CD4-positive, alpha-beta T cell (primary cell): ENCODE measurements around the gene HPRT1. TPM values are rescaled to one million over a fixed set of nuclear protein-coding genes. Genes with fewer than 3 reads are reported as not detected.

Source experiments
- ATAC-seq: fragments of 200-7000 bp; cut with Tn5 transposase; one replicate; pipeline ENCODE4 v1.10.0; 2022; ENCODE audit warnings: mild to moderate bottlenecking; ENCODE audit not compliant: poor library complexity
- CTCF ChIA-PET: fragments of 350-600 bp; sonication (Branson Sonifier 250); formaldehyde crosslinking; loops from one replicate; lab custom pipeline; 2021; ENCODE audit warnings: antibody characterized with exemption, inconsistent platforms; lab: Charles Lee
- POLR2A ChIA-PET: fragments of 350-600 bp; sonication (Branson Sonifier 250); formaldehyde crosslinking; loops from one replicate; lab custom pipeline; 2021; ENCODE audit warnings: antibody characterized with exemption, inconsistent platforms; lab: Charles Lee
- DNase-seq, 14 experiments: peaks; one replicate each; pipeline ENCODE4 v3.0.0-alpha.2; 2013 to 2020; ENCODE audit warnings: mixed read lengths in 2 of 14
- H3K27ac ChIP-seq, 2 donors: one replicate each; pipeline versions ENCODE4 v1.5.1 to v1.7.0; 2013; ENCODE audit warnings: low read length in 2 of 2, low read depth in 1 of 2, mild to moderate bottlenecking in 1 of 2
- H3K27me3 ChIP-seq, 2 experiments: 1 replicate in 1 of 2; 2 replicates in 1 of 2; pipeline versions ENCODE4 v1.6.1 to v1.7.0; 2013; ENCODE audit warnings: low read length in 2 of 2, control low read depth in 1 of 2, mild to moderate bottlenecking in 1 of 2, moderate library complexity in 1 of 2; ENCODE audit not compliant: insufficient read depth in 2 of 2, control insufficient read depth in 1 of 2
- H3K36me3 ChIP-seq: one replicate; pipeline ENCODE4 v1.6.1; 2013; ENCODE audit warnings: low read length, control low read depth; ENCODE audit not compliant: insufficient read depth
- H3K4me1 ChIP-seq: one replicate; pipeline ENCODE4 v1.6.1; 2013; ENCODE audit warnings: low read length, control low read depth; ENCODE audit not compliant: insufficient read depth
- H3K4me3 ChIP-seq: one replicate; pipeline ENCODE4 v1.5.1; 2013; ENCODE audit warnings: mild to moderate bottlenecking, low read length, moderate library complexity
- H3K9me3 ChIP-seq, 2 experiments: 1 replicate in 1 of 2; 2 replicates in 1 of 2; pipeline versions ENCODE4 v1.6.1 to v1.7.0; 2013; ENCODE audit warnings: low read length in 2 of 2, mild to moderate bottlenecking in 2 of 2, control low read depth in 1 of 2, moderate library complexity in 1 of 2; ENCODE audit not compliant: control insufficient read depth in 1 of 2, insufficient read depth in 1 of 2
- H3K27ac Mint-ChIP-seq: one replicate; pipeline ENCODE4 v1.8.0; 2020; ENCODE audit warnings: mixed read lengths
- H3K27me3 Mint-ChIP-seq: one replicate; pipeline ENCODE4 v1.8.0; 2021; ENCODE audit warnings: mixed read lengths
- H3K36me3 Mint-ChIP-seq: one replicate; pipeline ENCODE4 v1.8.0; 2021; ENCODE audit warnings: low read depth, mixed read lengths
- H3K4me1 Mint-ChIP-seq: one replicate; pipeline ENCODE4 v1.8.0; 2021; ENCODE audit warnings: low read depth, mixed read lengths
- H3K4me3 Mint-ChIP-seq: one replicate; pipeline ENCODE4 v1.8.0; 2020; ENCODE audit warnings: mild to moderate bottlenecking, mixed read lengths
- H3K9me3 Mint-ChIP-seq: one replicate; pipeline ENCODE4 v1.8.0; 2020; ENCODE audit warnings: mixed read lengths
- CTCF ChIP-seq: fragments of 200-600 bp; IDR thresholded peaks from one replicate; pipeline ENCODE4 v1.8.0; 2022; ENCODE audit warnings: antibody characterized with exemption, mild to moderate bottlenecking
- intact Hi-C, 2 experiments: fragments of 100-400 bp; cut with DNase I in 1 of 2; cut with micrococcal nuclease in 1 of 2; formaldehyde crosslinking; loops; one replicate each; pipeline versions ENCODE4 v1.15.1 to v1.9.0; 2023 to 2025; cut with DNase I, micrococcal nuclease
- total RNA-seq, 174 experiments: library from RNA in 2 of 174; stranded (reverse) in 2 of 174; gene quantifications; one replicate each; pipeline ENCODE4 v1.2.3 and lab custom pipeline; 2021 to 2026

HPRT1 gene
- total RNA-seq, 2 experiments from 2014 or later, result 14.1 to 15.5 TPM

- intact Hi-C loops, result loop anchor here in 1 of 2 experiments (5.0 kb wide), 1 partner anchor 282 kb away; no protein-coding TSS in a partner anchor
These were observed 20.1 kb downstream of the HPRT1 start for GRCh38 chrX:134480061-134480460.

GRCh38 chrX:134481339-134481738, 21.4 kb downstream of the HPRT1 start:
- Histone ChIP-seq H3K9me3 (no peaks in the 10 kb centered on the region), H3K27me3 (no peaks in the 10 kb centered on the region), H3K36me3 (no peaks in the 10 kb centered on the region), H3K4me3 (no peak overlapping the region), H3K27ac (no peak overlapping the region), H3K4me1 (no peaks in the 10 kb centered on the region)
- H3K27me3 Mint-ChIP-seq, result no peaks in the 10 kb centered on the region
- intact Hi-C loops, result loop anchor here in 1 of 2 experiments (5.0 kb wide), 1 partner anchor 281 kb away; no protein-coding TSS in a partner anchor
- POLR2A ChIA-PET, result no interaction called here
- no peak for TF ChIP-seq CTCF
- H3K9me3 Mint-ChIP-seq, result no peaks in the 10 kb centered on the region
- CTCF ChIA-PET, result no interaction called here
- no peak overlapping the region for H3K27ac Mint-ChIP-seq
- ATAC-seq (no peak), DNase-seq (no peak)
- peaks cover 13% of the 10 kb centered on the region for H3K36me3 Mint-ChIP-seq
- no peaks in the 10 kb centered on the region for H3K4me1 Mint-ChIP-seq
- no peak overlapping the region for H3K4me3 Mint-ChIP-seq

More at GRCh38 chrX:134480061-134480460, 20.1 kb downstream of the HPRT1 start:
- no peak for TF ChIP-seq CTCF
- Histone ChIP-seq H3K4me1 (no peaks in the 10 kb centered on the region), H3K27me3 (no peaks in the 10 kb centered on the region), H3K4me3 (no peak overlapping the region), H3K36me3 (peaks cover 9% of the 10 kb centered on the region), H3K27ac (no peak overlapping the region), H3K9me3 (no peaks in the 10 kb centered on the region)
- no peaks in the 10 kb centered on the region for H3K4me1 Mint-ChIP-seq
- ATAC-seq (no peak), DNase-seq (no peak)
- CTCF ChIA-PET, result no interaction called here
- no peaks in the 10 kb centered on the region for H3K9me3 Mint-ChIP-seq
- no peak overlapping the region for H3K27ac Mint-ChIP-seq
- H3K36me3 Mint-ChIP-seq, result peaks cover 26% of the 10 kb centered on the region
- no peak overlapping the region for H3K4me3 Mint-ChIP-seq
- H3K27me3 Mint-ChIP-seq, result no peaks in the 10 kb centered on the region
- POLR2A ChIA-PET, result no interaction called here

- H3K4me3 ChIP-seq, result no peak overlapping the region
- DNase-seq, result no peak
- Mint-ChIP-seq H3K9me3 (no peaks in the 10 kb centered on the region), H3K36me3 (peaks cover 12% of the 10 kb centered on the region), H3K4me3 (no peak overlapping the region), H3K27me3 (no peaks in the 10 kb centered on the region), H3K27ac (no peak overlapping the region), H3K4me1 (no peaks in the 10 kb centered on the region)
- ChIA-PET CTCF (interaction anchor here (0.5 kb wide), 1 partner anchor 16 kb away, joined by 3 read pairs; no protein-coding TSS in a partner anchor), POLR2A (no interaction called here)
- H3K9me3 ChIP-seq, result no peaks in the 10 kb centered on the region
- intact Hi-C loops, result loop anchor here in 1 of 2 experiments (5.0 kb wide), 1 partner anchor 280 kb away; no protein-coding TSS in a partner anchor
- ATAC-seq, result no peak
- no peaks in the 10 kb centered on the region for H3K4me1 ChIP-seq
- no peaks in the 10 kb centered on the region for H3K36me3 ChIP-seq
- H3K27me3 ChIP-seq, result no peaks in the 10 kb centered on the region
- no peak overlapping the region for H3K27ac ChIP-seq
- TF ChIP-seq CTCF, result no peak
These were observed 22.4 kb downstream of the HPRT1 start for GRCh38 chrX:134482371-134482770.
